Measurements from ENCODE around the gene MAP2K1. TPM values are rescaled to one million over a fixed set of nuclear protein-coding genes. Genes with fewer than 3 reads are reported as not detected.
"Not testable (repeated sequence)": the region's sequence is repeated elsewhere in the genome, so short reads cannot be mapped to it uniquely, and the experiment has no call there.

MAP2K1 gene
- total RNA-seq (2014; rRNA removed), result 60.5 and 68.4 TPM in 2 replicates
- 41.6 TPM for polyA plus RNA-seq (2012)

GRCh38 chr15:66386204-66387123, at the start of gene MAP2K1:
TSS of gene MAP2K1 (plus strand) at chr15:66386912. CDS start at chr15:66387348, 436 bp downstream.
- peak; percentile 95 for DNase-seq (ENCODE audit: low read depth)

- not testable (repeated sequence) for DNase-seq (ENCODE audit: low read depth)
Measured at GRCh38 chr15:66348530-66348929, 38.2 kb upstream of the MAP2K1 start.

- no peak for DNase-seq (ENCODE audit: low read depth)
Measured at GRCh38 chr15:66356077-66356358, 30.7 kb upstream of the MAP2K1 start.

GRCh38 chr15:66356359-66357236, 30.1 kb upstream of the MAP2K1 start, which contains the start of gene TIPIN:
TSS of gene TIPIN (minus strand) at chr15:66356685. CDS start at chr15:66352947, 3,738 bp downstream.
- DNase-seq (ENCODE audit: low read depth), result peak; percentile 94

- no peak for DNase-seq (ENCODE audit: low read depth)
Measured at GRCh38 chr15:66359740-66360139, 27.0 kb upstream of the MAP2K1 start.

- not testable (repeated sequence) for DNase-seq (ENCODE audit: low read depth)
Measured at GRCh38 chr15:66361745-66362460, 24.8 kb upstream of the MAP2K1 start.

- no peak for DNase-seq (ENCODE audit: low read depth)
Measured at GRCh38 chr15:66362776-66363175, 23.9 kb upstream of the MAP2K1 start.

- DNase-seq (ENCODE audit: low read depth), result no peak
Measured at GRCh38 chr15:66364944-66365528, 21.7 kb upstream of the MAP2K1 start.

GRCh38 chr15:66369773-66370651, 16.7 kb upstream of the MAP2K1 start:
- DNase-seq (ENCODE audit: low read depth), result peak; percentile 87

GRCh38 chr15:66374179-66374578, 12.5 kb upstream of the MAP2K1 start:
- no peak for DNase-seq (ENCODE audit: low read depth)

GRCh38 chr15:66378814-66379430, 7.8 kb upstream of the MAP2K1 start:
- DNase-seq (ENCODE audit: low read depth), result no peak

GRCh38 chr15:66381376-66381775, 5.3 kb upstream of the MAP2K1 start:
- not testable (repeated sequence) for DNase-seq (ENCODE audit: low read depth)

GRCh38 chr15:66387163-66388042, 691 bp downstream of the MAP2K1 start:
- DNase-seq (ENCODE audit: low read depth), result peak; percentile 63

GRCh38 chr15:66388043-66388363, 1.3 kb downstream of the MAP2K1 start:
- DNase-seq (ENCODE audit: low read depth), result no peak

GRCh38 chr15:66388576-66388975, 1.9 kb downstream of the MAP2K1 start:
- no peak for DNase-seq (ENCODE audit: low read depth)

GRCh38 chr15:66389098-66389858, 2.6 kb downstream of the MAP2K1 start:
- DNase-seq (ENCODE audit: low read depth), result no peak

- no peak for DNase-seq (ENCODE audit: low read depth)
Measured at GRCh38 chr15:66389859-66390381, 3.2 kb downstream of the MAP2K1 start.

- DNase-seq (ENCODE audit: low read depth), result peak; percentile 35
Measured at GRCh38 chr15:66390678-66391077, 4.0 kb downstream of the MAP2K1 start.

All from LHCN-M2 (cell line).